Activated CD8-positive, alpha-beta memory T cell treated with anti-CD3 and anti-CD28 coated beads, Interleukin-2, amount 50 U/mL, for 4 hours (primary cell): ENCODE data around the gene XYLT2.
A peak's percentile ranks its signal among the peaks of the same experiment; 100 is the strongest.

ENCODE experiments used
- DNase-seq: peaks from one replicate; pipeline ENCODE4 v3.0.0-alpha.2; 2020

Gene XYLT2

DNA sequence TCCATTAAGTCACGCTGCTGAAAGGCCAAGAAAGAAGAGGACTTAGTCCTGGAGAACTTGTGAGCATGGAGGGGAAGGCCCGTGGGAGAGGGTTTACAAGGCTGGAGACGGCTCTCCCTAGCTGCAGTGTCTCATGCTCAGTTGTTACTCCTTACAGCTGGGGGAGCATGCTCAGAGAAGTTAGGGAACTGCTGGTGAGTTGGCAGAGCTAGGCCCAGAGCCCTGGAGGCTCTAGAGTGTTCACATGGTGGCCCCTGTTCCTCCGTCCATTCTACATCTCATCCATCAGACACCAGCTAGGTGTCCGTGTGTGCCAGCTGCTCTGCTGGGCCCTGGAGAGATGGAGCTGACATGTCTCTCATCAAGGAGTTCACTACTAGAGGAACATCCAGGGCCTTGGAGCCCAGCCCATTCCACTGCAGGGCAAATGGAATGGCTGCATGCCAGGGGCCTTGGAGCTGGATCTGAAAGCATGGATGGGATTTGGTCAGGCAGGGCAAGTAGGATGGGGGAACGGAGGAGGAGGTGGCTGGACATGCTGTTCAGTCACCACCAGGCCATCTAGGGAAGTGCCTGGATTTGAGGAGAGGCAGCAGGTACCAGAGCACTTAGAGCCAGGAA is 6.3 kb downstream of the XYLT2 start:
- DNase-seq = no peak

DNA sequence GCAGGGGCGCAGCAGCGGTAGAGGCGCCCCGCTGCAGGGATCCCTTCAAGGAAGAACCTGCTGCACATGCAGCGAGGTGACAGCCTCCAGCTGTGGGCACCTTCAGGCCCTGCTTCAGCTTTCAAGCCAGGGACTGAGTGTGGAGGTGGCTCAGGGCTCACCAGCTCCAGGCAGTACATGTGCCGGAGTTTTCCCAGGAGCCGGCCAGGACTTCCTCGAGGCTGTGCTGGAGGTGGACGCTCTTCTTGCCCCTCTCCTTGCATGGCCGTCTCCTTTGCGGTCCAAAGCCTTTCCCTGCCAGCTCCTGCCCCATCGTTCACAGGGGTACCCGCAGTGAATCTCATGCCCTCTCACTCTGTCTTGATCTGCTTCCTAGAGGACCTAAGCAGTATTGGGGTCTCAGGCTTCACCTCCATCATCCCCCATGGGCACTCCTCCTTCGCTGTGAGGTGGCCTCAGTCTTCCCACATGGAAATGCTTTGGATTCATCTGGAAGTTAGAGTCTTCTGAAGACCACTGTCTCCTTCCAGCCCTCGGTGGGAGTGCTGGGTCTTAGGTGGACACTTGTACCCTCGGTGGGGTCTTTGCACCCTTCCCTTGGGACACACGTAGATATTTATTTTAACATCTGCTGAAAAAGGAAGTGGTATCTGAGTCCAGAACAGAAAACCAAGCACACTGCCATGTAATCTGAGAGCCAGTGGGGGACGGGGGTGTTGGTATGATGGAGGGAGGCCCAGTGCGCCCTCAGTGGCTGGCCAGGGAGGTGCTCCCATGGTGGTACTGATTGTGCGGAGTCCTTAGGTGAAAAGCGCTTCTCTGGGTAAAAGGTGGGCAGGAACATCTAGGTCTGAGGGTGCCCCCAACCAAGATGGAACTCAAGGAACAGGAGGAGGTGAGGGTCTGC is 7.0 kb downstream of the XYLT2 start:
- DNase-seq = no peak

DNA sequence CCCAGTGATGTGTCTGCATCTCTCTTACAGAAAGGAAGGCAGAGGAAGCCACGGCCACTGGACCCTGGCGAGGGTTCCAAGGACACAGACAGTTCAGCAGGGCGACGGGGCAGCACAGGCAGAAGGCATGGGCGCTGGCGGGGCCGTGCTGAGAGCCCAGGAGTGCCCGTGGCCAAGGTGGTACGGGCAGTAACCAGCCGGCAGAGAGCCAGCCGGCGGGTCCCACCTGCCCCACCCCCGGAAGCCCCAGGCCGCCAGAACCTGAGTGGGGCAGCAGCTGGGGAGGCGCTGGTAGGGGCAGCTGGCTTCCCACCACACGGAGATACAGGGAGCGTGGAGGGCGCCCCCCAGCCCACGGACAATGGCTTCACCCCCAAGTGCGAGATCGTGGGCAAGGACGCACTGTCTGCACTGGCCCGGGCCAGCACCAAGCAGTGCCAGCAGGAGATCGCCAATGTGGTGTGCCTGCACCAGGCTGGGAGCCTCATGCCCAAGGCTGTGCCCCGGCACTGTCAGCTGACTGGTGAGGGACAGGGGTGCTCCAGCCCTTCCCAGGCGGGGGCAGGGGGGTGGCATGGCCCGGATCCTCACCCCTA is 7.8 kb downstream of the XYLT2 start:
- no peak for DNase-seq

DNA sequence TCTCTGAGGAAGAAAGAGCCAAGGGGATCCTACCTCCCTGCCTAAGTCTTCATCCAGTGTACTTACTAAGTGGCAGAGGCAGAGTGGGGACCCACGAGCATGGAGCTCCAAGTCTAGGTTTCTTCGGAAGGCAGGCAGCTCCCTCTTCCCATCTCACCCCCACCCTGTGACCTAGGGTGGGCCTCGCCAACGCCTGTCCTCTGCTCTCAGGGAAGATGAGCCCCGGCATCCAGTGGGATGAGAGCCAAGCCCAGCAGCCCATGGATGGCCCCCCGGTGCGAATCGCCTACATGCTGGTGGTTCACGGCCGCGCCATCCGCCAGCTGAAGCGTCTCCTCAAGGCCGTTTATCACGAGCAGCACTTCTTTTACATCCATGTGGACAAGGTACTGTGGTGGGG is 8.3 kb downstream of the XYLT2 start:
- no peak for DNase-seq

DNA sequence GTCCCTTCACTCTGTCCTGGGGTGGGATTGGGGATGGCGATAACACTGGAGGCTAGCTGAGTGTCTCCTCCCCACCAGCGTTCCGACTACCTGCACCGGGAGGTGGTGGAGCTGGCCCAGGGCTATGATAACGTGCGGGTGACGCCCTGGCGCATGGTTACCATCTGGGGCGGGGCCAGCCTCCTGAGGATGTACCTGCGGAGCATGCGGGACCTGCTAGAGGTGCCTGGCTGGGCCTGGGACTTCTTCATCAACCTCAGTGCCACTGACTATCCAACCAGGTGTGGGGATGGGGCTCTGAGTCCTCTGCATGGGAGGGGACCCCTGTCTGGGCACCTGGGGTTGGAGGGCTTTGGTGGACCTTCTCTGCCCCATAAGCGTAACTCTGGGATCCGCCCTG is 8.8 kb downstream of the XYLT2 start:
- no peak for DNase-seq

DNA sequence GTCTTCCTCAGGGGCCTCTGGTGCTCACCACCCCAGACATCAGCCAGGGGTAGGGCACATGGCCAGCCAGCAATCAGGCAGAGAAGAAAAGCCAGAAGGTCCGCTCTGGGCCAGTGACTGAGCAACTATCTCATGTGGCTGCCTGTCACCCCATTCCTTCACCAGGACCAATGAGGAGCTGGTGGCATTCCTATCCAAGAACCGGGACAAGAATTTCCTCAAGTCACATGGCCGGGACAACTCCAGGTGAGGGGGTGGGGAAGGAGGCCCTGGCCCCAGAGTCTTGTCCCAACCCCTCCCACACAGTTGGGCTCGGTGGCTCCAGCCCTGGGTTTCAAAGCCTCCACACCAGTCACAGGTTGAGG is 9.4 kb downstream of the XYLT2 start:
- DNase-seq = no peak

DNA sequence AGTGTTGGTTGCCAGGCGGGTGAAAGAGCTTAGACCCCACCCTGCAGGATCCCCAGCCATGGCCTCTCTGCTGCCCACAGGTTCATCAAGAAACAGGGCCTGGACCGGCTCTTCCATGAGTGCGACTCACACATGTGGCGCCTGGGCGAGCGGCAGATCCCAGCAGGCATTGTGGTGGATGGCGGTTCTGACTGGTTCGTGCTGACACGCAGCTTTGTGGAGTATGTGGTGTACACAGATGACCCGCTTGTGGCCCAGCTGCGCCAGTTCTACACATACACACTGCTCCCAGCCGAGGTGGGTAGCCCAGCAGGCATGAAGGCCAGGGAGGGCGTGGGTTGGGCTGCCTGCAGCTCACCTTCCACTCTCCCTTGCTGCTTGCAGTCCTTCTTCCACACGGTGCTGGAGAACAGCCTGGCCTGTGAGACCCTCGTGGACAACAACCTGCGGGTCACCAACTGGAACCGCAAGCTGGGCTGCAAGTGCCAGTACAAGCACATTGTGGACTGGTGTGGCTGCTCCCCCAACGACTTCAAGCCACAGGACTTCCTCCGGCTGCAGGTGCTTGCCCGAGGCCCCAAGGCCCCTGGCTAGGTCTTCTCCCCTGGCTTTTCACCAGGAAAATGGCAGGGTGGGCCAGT is 9.9 kb downstream of the XYLT2 start:
- DNase-seq = no peak

DNA sequence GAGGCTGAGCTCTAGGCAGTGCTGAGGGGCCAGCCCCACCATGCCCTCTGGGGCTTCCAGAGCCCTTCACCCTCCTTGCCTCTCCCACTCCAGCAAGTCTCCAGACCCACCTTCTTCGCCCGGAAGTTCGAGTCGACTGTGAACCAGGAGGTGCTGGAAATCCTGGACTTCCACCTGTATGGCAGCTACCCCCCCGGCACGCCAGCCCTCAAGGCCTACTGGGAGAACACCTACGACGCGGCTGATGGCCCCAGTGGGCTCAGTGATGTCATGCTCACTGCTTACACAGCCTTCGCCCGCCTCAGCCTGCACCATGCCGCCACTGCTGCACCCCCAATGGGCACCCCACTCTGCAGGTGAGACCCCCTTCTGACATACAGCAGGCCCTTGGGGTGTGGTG is 10.5 kb downstream of the XYLT2 start:
- no peak for DNase-seq

DNA sequence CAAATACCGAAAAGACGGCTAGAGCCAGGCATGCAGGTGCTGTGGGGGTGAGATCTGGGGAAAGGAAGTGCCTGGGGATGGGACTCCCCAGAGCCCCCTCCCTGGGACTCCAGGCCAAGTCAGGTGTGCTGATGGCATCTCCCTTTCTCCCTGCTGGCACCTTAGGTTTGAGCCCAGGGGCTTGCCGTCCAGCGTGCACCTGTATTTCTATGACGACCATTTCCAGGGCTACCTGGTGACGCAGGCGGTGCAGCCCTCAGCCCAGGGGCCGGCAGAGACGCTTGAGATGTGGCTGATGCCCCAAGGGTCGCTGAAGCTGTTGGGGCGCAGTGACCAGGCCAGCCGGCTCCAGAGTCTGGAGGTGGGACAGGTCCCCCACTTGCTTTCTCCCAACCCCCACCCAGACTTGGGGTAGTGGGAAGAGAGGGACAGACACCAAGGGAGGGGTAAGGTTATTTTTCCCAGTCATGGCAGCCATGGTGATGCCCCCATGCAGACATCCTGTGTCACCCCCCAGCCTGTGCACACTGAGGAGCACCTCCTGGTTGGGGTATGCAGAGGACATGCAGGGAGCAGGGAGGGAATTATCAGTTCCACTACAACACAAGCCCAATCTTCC is 11.1 kb downstream of the XYLT2 start:
- DNase-seq = no peak

DNA sequence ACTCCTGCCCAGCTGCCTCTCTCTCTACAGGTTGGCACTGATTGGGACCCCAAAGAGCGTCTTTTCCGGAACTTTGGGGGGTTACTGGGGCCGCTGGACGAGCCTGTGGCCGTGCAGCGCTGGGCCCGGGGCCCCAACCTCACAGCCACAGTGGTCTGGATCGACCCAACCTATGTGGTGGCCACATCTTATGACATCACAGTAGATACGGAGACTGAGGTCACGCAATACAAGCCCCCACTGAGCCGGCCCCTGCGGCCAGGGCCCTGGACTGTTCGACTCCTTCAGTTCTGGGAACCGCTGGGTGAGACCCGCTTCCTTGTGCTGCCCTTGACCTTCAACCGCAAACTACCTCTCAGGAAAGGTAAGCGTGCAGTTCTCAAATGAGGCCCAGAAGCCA is 12.3 kb downstream of the XYLT2 start:
- no peak for DNase-seq

DNA sequence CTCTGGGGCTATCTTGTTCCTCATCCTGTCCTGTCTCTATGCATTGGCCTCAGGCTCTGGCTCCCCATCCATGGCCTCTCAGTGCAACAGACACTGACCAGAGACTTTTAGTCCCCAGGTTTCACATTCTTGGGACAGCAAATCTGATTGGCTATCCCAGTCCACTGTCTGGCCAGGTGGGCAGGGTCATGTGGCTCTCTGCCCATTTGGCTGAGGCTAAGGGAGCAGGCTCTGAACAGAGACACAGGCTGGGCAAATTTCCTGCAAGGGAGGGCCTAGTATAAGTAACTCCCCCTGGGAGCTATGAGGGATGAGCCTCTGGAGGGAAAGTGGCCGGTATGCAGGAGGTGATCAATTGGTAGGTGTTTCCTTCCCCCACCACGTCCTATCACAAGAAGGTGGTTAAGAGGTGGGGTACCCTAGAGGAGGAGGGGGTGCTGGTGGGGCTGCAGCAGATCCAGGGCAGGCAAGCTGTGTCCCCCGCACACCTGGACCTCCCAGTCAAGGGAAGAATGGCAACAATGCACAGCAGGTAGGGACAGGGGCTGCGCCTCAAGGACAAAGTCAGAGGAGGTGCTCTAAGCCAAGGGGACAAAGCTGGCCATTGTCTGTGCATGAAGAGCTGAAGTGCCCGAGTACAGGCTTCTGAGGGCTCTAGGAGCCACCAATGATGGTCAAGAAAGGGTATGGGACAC is 13.2 kb downstream of the XYLT2 start:
- no peak for DNase-seq

DNA sequence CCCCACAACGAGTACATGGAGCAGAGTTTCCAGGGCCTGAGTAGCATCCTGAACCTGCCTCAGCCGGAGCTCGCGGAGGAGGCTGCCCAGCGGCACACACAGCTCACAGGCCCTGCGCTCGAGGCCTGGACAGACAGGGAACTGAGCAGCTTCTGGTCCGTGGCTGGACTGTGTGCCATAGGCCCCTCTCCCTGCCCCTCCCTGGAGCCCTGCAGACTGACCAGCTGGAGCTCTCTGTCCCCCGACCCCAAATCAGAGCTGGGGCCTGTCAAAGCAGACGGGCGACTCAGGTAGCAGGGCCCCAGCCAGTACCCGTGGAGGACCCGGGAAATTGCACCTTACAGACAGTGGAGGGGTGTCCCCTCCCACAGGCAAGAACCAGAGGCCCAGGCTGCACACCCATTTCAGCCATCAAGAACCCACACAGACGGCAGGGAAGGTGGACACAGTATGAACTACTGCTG is 14.1 kb downstream of the XYLT2 start:
- DNase-seq = no peak

DNA sequence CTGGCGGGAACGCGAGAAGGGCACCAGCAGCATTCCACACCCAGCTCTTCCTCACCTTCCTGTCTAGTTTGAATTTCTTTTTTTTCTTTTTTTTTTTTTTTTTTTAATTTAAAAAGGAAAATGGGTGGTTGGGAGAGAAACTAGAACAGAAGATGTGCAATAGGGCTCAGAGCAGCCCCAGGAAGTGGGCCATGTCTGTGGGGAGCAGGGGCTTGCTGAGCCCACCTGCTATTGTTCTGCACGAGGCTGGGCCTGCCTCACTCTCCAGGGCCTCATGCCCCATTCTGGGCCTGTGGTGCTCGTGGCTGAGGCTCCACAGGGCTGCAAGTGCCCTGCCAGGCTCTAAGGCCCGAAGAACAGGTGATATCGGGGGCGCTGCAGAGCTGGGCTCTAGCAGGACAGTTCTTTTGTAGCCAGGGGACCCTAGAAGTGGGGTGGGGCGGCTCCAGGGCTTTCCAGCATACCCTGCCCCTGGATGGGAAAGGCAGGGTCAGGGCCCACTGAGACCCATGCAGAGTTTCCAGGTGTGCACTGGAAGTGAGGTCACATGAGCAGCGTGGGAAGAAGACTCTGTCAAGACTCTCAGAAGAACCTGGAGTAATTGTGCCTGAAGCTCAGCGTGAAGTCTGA is 14.7 kb downstream of the XYLT2 start:
- no peak for DNase-seq

DNA sequence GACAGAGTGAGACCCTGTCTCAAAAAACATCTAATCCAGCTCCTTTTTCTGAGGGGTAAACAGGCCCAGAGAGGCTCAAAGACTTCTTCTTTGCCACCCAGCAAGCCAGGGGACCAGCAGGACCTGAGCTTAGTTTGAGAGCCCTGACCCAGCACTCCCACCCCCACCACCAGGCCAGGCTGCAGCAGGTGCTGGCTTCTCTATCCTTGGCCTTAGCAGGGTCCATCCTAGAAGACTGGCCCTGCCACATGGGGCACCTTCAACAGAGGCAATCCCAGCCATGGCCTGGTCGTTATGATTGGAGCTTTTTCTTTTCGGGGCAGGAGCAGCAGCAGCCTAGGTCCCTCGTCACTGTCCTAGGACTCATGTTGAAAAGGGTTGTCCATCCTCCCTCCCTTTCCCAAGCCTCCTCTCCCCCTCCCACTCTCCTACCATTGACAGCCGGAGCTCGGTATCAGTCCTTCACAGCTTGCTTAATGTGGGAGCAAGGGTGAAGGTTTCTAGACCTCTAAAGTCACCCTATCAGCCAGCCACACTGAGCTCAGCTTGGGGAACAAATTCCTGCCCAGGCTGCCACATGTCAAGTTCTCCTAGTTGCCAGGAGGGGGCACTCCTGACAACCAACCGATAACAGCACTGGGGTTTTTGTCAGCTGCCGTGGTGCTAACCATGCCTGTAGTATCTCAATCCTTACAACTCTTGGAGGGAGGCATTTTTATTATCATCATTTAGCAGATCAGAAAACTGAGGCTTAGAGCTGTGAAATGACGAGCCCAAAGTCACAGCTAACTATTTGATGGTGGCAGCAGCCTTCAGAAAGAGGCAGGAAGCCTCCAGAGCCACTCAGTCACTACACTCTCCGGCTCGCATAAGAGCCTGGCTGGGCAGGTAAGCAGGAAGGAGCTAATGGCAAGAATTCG is 15.9 kb downstream of the XYLT2 start:
- peak; percentile 53 for DNase-seq

DNA sequence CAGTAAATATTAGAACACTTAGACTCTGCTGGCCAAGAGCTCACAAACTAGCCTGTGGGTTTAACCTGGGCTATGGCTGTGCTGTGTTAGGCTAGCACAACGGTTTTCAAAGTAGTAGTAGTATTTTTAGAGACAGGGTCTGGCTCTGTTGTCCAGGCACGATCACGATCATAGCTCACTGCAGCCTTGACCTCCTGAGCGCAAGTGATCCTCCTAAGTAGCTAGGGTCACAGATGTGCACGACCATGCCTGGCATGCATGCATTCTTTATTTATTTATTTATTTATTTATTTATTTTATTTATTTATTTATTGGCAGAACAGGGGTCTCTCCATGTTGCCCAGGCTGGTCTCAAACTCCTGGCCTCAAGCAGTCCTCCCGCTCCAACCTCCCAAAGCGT is 16.7 kb downstream of the XYLT2 start:
- DNase-seq = no peak

DNA sequence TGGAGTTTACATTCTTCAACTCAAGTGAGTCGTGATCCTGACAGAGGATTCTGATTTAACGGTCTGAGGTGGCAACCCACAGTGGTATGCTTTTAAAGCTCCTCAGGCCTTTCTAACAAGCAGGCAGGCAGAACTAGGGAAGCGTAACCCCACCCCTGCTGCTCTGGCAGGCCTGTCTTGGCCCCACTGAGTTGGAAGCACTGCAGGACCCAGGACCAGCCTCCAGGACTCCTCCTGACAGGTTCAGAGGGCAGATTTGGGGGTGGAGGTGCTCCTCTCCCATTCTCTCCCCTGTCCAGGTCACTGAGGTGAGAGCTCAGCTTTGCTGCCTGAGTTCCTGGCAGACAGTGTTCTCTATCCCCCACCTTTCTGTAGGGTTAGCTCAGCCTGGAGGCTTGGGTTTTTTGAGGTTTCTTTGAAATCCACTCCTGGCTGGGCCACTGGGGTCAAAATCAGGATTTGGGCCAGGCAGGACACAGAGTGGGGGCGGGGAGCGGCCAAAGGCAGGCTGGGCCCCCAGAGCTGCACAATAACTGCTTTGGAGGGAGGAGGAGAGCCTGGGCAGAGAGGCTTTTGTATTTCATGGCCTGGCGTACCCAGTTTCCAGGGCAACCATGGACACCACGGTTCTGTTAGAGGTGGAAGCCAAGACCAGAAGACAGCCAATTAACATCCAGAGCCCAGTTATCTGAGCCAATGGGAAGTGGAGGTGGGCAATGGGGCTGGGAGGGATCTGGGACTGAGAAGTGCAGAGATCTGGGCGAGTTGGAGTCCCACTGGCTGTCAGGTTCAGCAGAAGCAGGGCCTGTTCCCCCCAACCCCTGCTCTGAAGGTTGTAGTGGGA is 17.5 kb downstream of the XYLT2 start:
- DNase-seq = no peak

DNA sequence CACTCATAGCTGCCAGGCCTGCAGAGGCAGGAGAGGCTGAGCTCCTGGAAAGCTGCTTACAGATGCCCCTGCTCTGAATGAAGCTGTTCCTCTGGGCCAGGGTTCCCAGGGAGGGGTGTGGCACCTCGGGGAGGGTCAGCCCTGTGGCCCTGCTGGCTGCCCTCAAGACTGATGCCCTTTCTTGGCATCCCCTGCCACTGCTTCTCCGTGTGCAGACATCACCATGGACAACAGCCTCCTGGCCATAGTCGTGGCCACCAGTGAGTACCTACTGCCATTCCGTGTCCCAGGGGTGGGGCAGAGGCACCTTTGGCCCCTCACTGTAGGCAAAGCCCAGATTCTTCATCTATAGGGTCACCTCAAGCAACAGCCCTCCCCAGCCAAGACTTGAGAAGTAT is 18.1 kb downstream of the XYLT2 start:
- no peak for DNase-seq

DNA sequence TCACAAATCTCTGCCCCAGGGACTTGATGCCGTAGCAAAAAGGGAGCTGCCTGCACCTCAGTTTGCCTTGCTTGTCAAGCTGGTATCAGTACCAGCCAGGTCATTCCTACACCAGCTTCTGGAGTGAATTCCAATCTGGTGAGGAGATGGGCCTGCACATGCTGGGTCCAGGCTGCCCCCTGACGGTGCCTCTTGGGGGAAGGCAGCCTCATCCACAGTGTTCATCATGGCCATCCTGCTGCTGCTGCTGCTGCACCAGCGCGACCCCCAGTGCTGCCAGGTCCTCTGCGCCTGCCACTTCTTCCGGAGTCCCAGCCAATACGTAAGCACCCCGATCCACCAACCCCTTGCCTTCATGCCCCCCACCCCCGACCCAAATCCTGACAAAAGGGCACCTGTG is 18.8 kb downstream of the XYLT2 start:
- no peak for DNase-seq

DNA sequence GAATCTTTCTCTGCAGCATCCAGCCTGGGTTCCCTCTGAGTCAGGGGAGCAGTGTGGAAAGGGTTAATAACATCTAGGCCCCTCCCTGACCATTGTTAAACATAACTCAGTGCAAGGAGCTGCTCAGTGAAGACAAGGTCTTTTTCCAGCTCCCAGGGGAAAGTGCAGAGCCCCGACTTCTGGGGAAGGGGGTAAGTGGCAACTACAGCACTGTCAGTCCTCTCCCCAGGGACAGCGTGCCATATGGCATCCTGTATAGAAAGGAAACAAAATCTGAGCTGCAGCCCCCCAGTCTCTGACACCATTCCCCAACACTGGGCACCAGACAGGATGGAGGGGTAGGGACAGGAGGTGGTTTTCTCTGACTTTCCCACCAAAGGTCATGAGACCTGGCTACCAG is 19.2 kb downstream of the XYLT2 start:
- no peak for DNase-seq
